ENCODE data around the gene SUSD4. TPM values are rescaled to one million over a fixed set of nuclear protein-coding genes. Genes with fewer than 3 reads are reported as not detected.

The SUSD4 gene
- polyA plus RNA-seq, 2 of the 4 experiments (the other 2 are of a cell fraction), result 0.61 to 0.85 TPM

DNA sequence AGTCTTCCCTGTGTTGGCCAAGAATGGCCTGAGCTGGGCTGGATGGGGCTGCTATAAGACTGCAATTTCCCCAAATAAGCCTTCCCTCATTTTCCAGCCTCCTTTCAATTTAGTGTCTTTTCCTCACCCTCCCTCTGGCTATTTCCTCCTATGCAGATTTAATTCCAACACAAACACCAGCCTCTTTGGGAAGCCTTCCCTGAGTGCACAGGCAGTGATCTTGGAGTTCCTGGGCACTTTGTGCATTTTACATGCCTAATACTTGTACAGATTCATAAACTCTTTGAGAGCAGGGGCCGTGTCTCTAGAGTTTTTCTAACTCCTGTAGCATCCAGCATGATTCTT lies 129.8 kb downstream of the SUSD4 start (continued):
- TF ChIP-seq SREBF2 (IDR thresholded peaks at IDR 0.05), result no peak
- TF ChIP-seq RNF2 (IDR thresholded peaks at IDR 0.05; ENCODE audit: borderline replicate concordance, low read depth), result no peak

DNA sequence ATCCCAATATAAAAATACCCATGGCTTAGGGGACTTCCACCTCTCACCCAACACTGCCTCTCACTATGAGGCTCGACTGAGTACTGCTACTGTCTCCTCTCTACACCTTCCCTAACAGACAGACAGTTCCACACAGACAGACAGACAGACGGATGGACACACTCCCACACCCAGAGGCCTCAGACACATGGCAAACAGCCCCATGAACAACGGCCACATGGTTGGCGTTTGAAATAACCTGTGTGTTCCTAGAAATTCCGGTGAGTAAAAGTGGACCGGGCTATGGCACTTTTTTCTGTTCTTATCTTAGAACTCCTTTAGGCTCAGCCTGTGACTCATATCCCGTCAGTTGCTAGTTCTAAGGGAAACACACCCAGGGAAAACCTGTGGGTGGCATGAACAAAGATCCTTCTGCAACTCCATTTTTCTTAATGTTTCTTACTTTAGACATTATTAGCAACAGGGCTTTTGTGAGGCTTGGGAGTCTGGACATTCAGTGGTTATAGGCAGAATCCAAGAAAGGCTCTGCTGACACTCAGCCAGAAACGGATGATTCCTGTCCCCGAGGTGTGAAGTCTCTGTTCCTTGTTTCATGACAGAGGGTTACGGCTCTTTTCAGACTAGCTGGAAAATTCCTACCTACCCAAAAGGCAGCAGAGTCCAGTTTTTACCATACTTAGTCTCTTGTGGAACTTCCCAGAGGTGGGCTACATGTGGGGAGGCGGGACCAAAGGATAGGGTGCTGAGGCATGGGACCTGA lies 130.4 kb downstream of the SUSD4 start:
- TF ChIP-seq HOXB5 (CRISPR knock-in tag; IDR thresholded peaks at IDR 0.05) (no peak), JUNB (IDR thresholded peaks at IDR 0.05) (peak; percentile 39; the same call in 1 of the 2 replicates), TFCP2L1 (CRISPR knock-in tag; IDR thresholded peaks at IDR 0.05) (no peak), EHF (CRISPR knock-in tag; IDR thresholded peaks at IDR 0.05) (no peak), EP300 (IDR thresholded peaks at IDR 0.05) (peak in 1 of 2 experiments; percentile 26; a peak in 1 of 5 replicates), RCOR1 (IDR thresholded peaks at IDR 0.05; ENCODE audit: low read depth, low read length) (no peak), CEBPB (IDR thresholded peaks at IDR 0.05) (no peak), CBX8 (IDR thresholded peaks at IDR 0.05) (no peak), HOXB13 (CRISPR knock-in tag; IDR thresholded peaks at IDR 0.05; ENCODE audit: low read depth) (no peak), KDM5A (IDR thresholded peaks at IDR 0.05) (no peak), FOSL2 (IDR thresholded peaks at IDR 0.05) (no peak), FOSL2 (CRISPR knock-in tag; IDR thresholded peaks at IDR 0.05) (0 out of 2 replicates have a peak, but pooled peaks have one; percentile 26), POLR2A (IDR thresholded peaks at IDR 0.05; ENCODE audit: low read length) (no peak), CBX2 (IDR thresholded peaks at IDR 0.05; ENCODE audit: borderline replicate concordance, low read depth) (no peak), RAD21 (conservative IDR thresholded peaks at IDR 0.05 in 1 of 2, IDR thresholded peaks at IDR 0.05 in 1 of 2) (no peak)
- TF ChIP-seq, protein P1, sequence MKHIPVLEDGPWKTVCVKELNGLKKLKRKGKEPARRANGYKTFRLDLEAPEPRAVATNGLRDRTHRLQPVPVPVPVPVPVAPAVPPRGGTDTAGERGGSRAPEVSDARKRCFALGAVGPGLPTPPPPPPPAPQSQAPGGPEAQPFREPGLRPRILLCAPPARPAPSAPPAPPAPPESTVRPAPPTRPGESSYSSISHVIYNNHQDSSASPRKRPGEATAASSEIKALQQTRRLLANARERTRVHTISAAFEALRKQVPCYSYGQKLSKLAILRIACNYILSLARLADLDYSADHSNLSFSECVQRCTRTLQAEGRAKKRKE (CRISPR knock-in tag; IDR thresholded peaks at IDR 0.05; ENCODE audit: low read depth), result no peak
- TF ChIP-seq, protein P2, sequence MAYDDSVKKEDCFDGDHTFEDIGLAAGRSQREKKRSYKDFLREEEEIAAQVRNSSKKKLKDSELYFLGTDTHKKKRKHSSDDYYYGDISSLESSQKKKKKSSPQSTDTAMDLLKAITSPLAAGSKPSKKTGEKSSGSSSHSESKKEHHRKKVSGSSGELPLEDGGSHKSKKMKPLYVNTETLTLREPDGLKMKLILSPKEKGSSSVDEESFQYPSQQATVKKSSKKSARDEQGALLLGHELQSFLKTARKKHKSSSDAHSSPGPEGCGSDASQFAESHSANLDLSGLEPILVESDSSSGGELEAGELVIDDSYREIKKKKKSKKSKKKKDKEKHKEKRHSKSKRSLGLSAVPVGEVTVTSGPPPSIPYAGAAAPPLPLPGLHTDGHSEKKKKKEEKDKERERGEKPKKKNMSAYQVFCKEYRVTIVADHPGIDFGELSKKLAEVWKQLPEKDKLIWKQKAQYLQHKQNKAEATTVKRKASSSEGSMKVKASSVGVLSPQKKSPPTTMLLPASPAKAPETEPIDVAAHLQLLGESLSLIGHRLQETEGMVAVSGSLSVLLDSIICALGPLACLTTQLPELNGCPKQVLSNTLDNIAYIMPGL (CRISPR knock-in tag; IDR thresholded peaks at IDR 0.05; ENCODE audit: borderline replicate concordance), result no peak
- H3K4me2 ChIP-seq, result peak overlapping the region; percentile 27
- WGBS (ENCODE audit: missing lambda C conversion rate), result 36% methylated on average over 11 of the region's 11 CpGs
- peak; percentile 41 to 42 for DNase-seq (ENCODE audit: low read depth in 1 of 2, low spot score in 1 of 2)
- peaks cover 17% of the 10 kb centered on the region for H3K4me1 ChIP-seq
- POLR2A ChIA-PET, result no interaction called here
- no peak for FAIRE-seq
- H3K4me3 ChIP-seq, result no peak overlapping the region
- peak; percentile 83 for ATAC-seq
- H3K27ac ChIP-seq, result peak overlapping the region; percentile 54 to 62; a peak in 5 of 6 replicates
- peaks cover 2% of the 10 kb centered on the region; the same call in 1 of the 3 replicates for H3K9me3 ChIP-seq
- CTCF ChIA-PET, result interaction anchor here (1.5 kb wide), 1 partner anchor 11 kb away, joined by 3 read pairs; no protein-coding TSS in a partner anchor

DNA sequence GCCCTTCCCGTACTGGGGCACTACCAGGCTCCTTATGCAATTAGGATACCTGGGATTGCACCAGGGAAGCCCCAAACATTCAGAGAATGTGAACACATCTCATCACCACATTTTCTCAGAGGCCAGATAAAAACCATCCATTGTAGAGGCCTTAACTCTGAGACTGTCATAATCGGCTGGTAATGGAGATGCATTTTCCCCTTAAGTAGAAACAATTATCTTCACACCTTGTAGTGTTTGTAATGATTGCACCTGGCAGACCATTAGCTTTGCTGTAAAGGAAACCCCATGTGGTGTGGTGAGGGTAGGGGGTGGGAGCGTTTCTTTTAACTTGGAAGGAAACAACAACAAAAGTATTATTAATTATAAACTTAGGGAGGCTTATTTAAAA lies 131.0 kb downstream of the SUSD4 start:
- no peak for DNase-seq (ENCODE audit: low read depth in 1 of 2, low spot score in 1 of 2)
- Histone ChIP-seq H3K27ac (peak overlapping the region; percentile 24 to 62; a peak in 5 of 6 replicates), H3K4me3 (no peak overlapping the region), H3K4me2 (peak overlapping the region; percentile 27), H3K4me1 (peaks cover 17% of the 10 kb centered on the region), H3K9me3 (peaks cover 2% of the 10 kb centered on the region; the same call in 1 of the 3 replicates)
- CTCF ChIA-PET, result interaction anchor here (0.8 to 1.5 kb wide), 4 partner anchors 11 to 126 kb away, joined by 3 read pairs; no protein-coding TSS in a partner anchor
- no peak for FAIRE-seq
- no peak for ATAC-seq
- 57% methylated on average over 3 of the region's 3 CpGs for WGBS (ENCODE audit: missing lambda C conversion rate)
- TF ChIP-seq KDM5A (IDR thresholded peaks at IDR 0.05) (no peak), ZFP36 (IDR thresholded peaks at IDR 0.05; ENCODE audit: borderline replicate concordance, partially characterized antibody) (no peak), FOSL2 (IDR thresholded peaks at IDR 0.05) (no peak), FOSL2 (CRISPR knock-in tag; IDR thresholded peaks at IDR 0.05) (no peak), HOXB13 (CRISPR knock-in tag; IDR thresholded peaks at IDR 0.05; ENCODE audit: low read depth) (no peak), RAD21 (conservative IDR thresholded peaks at IDR 0.05 in 1 of 2, IDR thresholded peaks at IDR 0.05 in 1 of 2) (no peak), EHMT2 (IDR thresholded peaks at IDR 0.05; ENCODE audit: low read depth) (no peak), SREBF2 (IDR thresholded peaks at IDR 0.05) (no peak), TP53 (CRISPR knock-in tag; IDR thresholded peaks at IDR 0.05) (no peak), CEBPB (IDR thresholded peaks at IDR 0.05) (no peak), KDM1A (IDR thresholded peaks at IDR 0.05; ENCODE audit: low read depth) (no peak)
- TF ChIP-seq, protein P3, sequence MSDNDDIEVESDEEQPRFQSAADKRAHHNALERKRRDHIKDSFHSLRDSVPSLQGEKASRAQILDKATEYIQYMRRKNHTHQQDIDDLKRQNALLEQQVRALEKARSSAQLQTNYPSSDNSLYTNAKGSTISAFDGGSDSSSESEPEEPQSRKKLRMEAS (IDR thresholded peaks at IDR 0.05), result no peak
- POLR2A ChIA-PET, result no interaction called here

All from A549 (cell line).